ENCODE measurements around the gene CD200.
"Not testable (repeated sequence)": the region's sequence is repeated elsewhere in the genome, so short reads cannot be mapped to it uniquely, and the experiment has no call there.

CD200 gene

GRCh38 chr3:112391648-112392047 lies 58.7 kb downstream of the CD200 start:
- no peak for DNase-seq

GRCh38 chr3:112392393-112393359 lies 59.7 kb downstream of the CD200 start:
- DNase-seq = no peak

GRCh38 chr3:112393360-112393728 lies 60.4 kb downstream of the CD200 start:
- no peak for DNase-seq

GRCh38 chr3:112394003-112394640 lies 61.2 kb downstream of the CD200 start:
- DNase-seq = no peak

GRCh38 chr3:112395181-112395895 lies 62.4 kb downstream of the CD200 start:
- no peak for DNase-seq

GRCh38 chr3:112395896-112396290 lies 62.9 kb downstream of the CD200 start:
- no peak for DNase-seq

GRCh38 chr3:112397556-112397955 lies 64.6 kb downstream of the CD200 start:
- DNase-seq = no peak

GRCh38 chr3:112399064-112399463 lies 66.1 kb downstream of the CD200 start:
- DNase-seq = no peak

- not testable (repeated sequence) for DNase-seq
These were observed 66.6 kb downstream of the CD200 start for GRCh38 chr3:112399554-112399953.

GRCh38 chr3:112400317-112400716 lies 67.4 kb downstream of the CD200 start:
- DNase-seq = not testable (repeated sequence)

- no peak for DNase-seq
These were observed 68.7 kb downstream of the CD200 start for GRCh38 chr3:112401617-112402016.

- DNase-seq = no peak
These were observed 70.1 kb downstream of the CD200 start for GRCh38 chr3:112403103-112403502.

GRCh38 chr3:112404924-112405549 lies 72.1 kb downstream of the CD200 start:
- not testable (repeated sequence) for DNase-seq

- no peak for DNase-seq
These were observed 72.9 kb downstream of the CD200 start for GRCh38 chr3:112405845-112406244.

- no peak for DNase-seq
These were observed 74.4 kb downstream of the CD200 start for GRCh38 chr3:112407214-112407887.

GRCh38 chr3:112407888-112408702 lies 75.1 kb downstream of the CD200 start:
- DNase-seq = no peak

- DNase-seq = no peak
These were observed 76.1 kb downstream of the CD200 start for GRCh38 chr3:112409041-112409440.

GRCh38 chr3:112411425-112411824 lies 78.5 kb downstream of the CD200 start:
- peak; percentile 34 for DNase-seq

Measured in NCI-H446 treated with DMSO at 0.1 percent for 48 hours (cell line).